Measurements from ENCODE around the gene ZNF225.
"Not testable (repeated sequence)": the region's sequence is repeated elsewhere in the genome, so short reads cannot be mapped to it uniquely, and the experiment has no call there.

ZNF225 gene

GRCh38 chr19:44113138-44113783, at the start of gene ZNF225:
TSS of gene ZNF225 (plus strand) at chr19:44113399. CDS start at chr19:44115828, 2,429 bp downstream.
- DNase-seq (ENCODE audit: low read depth), result peak; percentile 99

- no peak for DNase-seq (ENCODE audit: low read depth)
Observed at GRCh38 chr19:44066305-44066704, 46.9 kb upstream of the ZNF225 start.

DNA sequence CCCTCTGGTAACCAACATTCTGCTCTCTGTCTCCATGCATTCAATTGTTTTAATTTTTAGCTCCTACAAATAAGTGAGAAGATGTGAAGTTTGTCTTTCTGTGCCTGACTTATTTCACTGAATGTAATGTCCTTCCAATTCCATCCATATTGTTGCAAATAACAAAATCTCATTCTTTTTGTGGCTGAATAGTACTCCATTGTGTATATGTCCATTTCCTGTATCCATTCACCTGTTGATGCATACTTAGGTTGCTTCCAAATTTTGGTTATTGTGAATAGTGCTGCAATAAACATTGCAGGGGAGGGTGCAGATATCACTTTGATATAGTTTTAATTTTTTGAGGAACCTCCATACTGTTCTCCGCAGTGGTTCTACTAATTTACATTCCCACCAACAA, 43.8 kb upstream of the ZNF225 start:
- no peak for DNase-seq (ENCODE audit: low read depth)

DNA sequence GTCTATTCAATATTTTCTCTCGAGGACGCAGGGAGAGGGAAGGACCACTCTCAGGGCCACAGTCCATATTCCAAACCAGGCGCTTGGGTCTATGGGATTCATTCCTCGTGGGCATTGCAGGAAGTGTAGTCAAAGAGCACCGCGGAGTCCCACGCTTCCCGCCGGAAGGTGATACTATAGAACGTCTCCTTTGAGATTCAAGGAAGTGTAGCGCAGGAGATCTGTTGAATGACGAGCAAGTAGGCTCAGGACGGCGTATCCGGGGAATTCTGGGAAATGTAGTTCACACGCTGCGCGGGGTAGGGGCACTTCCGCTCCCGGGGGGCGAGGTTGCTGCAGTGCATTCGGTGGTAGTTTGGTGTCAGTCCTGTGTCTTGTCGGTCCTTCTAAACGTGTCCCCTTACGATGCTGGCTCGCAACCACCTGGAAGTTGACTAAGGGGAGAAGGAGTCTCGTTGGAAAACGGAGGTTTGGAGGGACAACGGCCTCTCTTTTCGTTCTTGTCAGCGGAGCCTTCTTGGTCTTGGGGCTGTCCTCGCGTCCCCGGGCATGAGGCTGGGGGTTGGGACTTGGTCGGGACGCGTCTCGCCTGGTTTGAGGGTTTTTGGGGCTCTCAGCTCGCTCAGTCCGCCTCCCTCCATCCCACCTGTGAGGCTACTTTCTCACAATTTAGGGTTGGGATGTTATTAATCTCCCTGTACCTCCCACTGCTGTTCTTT, 41.2 kb upstream of the ZNF225 start, which contains the start of gene ZNF284:
Gene ZNF284 (plus strand): TSS at position 336 of the 719 bp plus-strand sequence. CDS start 4,231 bp downstream, outside the sequence.
- DNase-seq (ENCODE audit: low read depth), result peak; percentile 92

- DNase-seq (ENCODE audit: low read depth), result no peak
Observed at GRCh38 chr19:44072543-44073401, 40.4 kb upstream of the ZNF225 start.

- DNase-seq (ENCODE audit: low read depth), result no peak
Observed at GRCh38 chr19:44076325-44076724, 36.9 kb upstream of the ZNF225 start.

- no peak for DNase-seq (ENCODE audit: low read depth)
Observed at GRCh38 chr19:44092108-44092507, 21.1 kb upstream of the ZNF225 start.

DNA sequence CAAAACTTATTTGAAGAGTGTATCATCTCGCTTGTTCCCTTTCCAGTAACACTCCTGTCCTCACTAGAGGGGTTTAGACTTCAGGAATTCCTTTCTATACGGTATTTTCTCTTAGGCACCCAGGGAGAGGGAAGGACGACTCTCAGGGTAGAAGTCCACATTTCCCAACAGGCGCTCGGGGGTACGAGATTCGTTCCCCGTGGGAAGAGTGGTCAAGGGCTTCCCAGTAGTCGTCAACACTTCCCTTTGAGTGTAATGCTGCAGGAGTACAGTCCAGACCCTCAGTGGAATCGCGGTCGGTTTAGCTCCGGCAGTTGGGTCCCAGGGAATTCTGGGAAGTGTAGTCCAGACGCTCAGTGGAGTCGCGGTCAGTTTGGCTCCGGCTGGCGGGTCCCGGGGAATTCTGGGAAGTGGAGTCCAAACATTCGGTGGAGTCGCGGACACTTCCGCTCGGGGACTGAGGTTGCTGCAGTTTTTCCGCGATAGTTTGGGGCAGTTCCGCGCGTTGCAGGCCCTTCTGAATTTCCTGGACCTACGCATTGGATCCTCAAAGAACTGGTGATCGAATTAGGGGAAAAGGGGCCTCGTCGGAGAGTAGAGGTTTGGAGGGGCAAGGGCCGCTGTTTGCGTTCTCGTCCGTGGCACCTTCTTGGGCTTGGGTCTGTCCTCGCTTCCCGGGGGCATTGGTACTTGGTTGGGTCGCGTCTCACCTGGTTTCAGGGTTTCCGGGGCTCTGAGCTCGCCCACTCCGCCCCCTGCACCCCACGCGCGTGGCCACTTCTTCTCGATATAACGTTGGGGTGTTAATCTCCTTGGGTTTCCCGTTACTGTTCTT, 19.1 kb upstream of the ZNF225 start, which contains the start of gene ZNF224:
Gene ZNF224 (plus strand): TSS at position 431 of the 835 bp plus-strand sequence. CDS start 3,513 bp downstream, outside the sequence.
- peak; percentile 88 for DNase-seq (ENCODE audit: low read depth)

GRCh38 chr19:44107751-44108150, 5.4 kb upstream of the ZNF225 start:
- no peak for DNase-seq (ENCODE audit: low read depth)

- no peak for DNase-seq (ENCODE audit: low read depth)
Observed at GRCh38 chr19:44109458-44109857, 3.7 kb upstream of the ZNF225 start.

DNA sequence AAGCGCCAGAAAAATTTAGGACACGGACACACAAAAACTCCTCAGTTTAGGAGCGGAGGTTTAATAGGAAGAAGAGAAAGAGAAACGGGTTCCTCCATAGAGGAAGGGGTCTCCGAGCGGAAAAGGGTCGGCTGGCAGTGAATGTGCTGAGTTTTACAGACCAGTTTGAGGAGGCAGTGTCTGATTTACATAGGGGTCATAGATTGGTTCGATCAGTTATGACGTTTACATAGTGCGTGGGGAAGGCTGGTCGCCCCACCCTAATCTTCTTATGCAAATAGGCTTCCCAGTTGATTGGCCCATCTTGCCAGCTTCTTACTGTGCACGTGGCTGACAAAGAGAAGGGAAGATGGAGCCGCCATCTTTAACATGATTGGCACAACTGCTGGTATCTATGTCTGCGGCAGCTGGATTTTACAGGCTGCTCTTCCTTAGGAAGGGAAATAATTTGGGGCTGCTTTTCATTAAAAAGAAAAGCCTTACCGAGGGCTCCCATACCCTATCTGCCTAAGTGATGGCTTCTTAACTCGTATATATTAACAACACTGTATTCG, 1.2 kb upstream of the ZNF225 start:
- peak; percentile 89 for DNase-seq (ENCODE audit: low read depth)

DNA sequence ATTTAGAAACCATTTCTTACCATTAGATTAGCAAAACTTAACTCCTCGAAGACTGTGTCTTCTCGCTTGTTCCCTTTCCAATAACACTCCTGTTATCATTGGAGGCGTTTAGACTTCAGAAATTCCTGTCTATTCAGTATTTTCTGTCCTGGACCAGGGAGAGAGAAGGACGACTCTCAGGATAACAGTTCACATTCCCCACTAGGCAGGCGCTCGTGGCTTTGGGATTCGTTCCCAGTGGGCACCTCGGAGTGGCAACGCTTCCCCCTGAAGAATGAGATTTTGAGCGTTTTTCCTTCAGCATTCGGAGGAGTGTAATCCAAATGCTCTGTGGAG, 429 bp upstream of the ZNF225 start:
- no peak for DNase-seq (ENCODE audit: low read depth)

- no peak for DNase-seq (ENCODE audit: low read depth)
Observed at GRCh38 chr19:44113784-44114390, 688 bp downstream of the ZNF225 start.

- not testable (repeated sequence) for DNase-seq (ENCODE audit: low read depth)
Observed at GRCh38 chr19:44121162-44121561, 8.0 kb downstream of the ZNF225 start.

DNA sequence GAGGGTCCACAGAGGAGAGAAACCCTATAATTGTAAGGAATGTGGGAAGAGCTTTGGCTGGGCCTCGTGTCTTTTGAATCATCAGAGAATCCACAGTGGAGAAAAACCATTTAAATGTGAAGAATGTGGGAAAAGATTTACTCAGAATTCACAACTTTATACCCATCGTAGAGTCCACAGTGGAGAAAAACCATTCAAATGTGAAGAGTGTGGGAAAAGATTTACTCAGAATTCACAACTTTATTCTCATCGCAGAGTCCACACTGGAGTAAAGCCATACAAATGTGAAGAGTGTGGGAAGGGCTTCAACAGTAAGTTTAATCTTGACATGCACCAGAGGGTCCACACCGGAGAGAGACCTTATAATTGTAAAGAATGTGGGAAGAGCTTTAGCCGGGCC, 18.8 kb downstream of the ZNF225 start:
- DNase-seq (ENCODE audit: low read depth), result no peak

GRCh38 chr19:44141191-44142058, 28.2 kb downstream of the ZNF225 start, which contains the start of gene ZNF234:
TSS of gene ZNF234 (plus strand) at chr19:44141554. CDS start at chr19:44144633, 3,079 bp downstream.
- DNase-seq (ENCODE audit: low read depth), result peak; percentile 82

DNA sequence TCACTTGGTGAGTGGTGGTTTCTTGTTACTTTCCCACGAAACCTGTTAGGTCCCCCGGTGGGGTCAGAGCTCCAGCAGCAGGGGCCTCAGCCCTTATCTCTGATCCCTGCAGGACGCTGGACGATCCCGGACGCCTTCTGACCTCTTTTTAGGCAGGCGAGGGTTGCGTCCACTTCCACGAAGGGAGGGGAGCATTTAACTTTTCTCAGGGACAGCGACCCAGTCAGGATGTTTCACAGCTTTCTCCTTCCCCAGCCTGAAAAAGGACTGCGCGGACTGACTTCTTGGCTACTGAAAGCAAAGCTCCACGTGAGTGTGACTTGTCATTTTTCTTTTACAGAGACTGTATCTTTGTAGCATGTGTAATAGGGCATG, 28.8 kb downstream of the ZNF225 start:
- peak; percentile 32 for DNase-seq (ENCODE audit: low read depth)

- DNase-seq (ENCODE audit: low read depth), result no peak
Observed at GRCh38 chr19:44149776-44150175, 36.6 kb downstream of the ZNF225 start.

DNA sequence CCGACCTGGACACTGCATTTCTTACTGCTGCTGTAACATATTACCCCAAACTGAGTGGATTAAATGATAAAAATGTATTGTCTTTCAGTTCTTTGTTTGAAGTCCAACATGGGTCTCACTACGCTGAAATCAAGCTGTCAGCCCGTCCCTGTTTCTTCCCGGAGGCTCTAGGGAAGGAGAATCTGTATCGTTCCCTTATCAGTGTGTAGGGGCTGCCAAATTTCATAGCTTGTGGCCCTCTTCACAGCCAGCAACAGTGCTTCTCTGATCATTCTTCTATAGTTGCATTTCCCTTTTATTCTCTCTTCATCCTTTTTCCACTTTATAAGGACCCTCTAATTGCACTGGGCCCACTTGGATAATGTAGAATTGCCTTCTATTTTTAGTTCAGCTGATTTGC, 38.3 kb downstream of the ZNF225 start:
- no peak for DNase-seq (ENCODE audit: low read depth)

DNA sequence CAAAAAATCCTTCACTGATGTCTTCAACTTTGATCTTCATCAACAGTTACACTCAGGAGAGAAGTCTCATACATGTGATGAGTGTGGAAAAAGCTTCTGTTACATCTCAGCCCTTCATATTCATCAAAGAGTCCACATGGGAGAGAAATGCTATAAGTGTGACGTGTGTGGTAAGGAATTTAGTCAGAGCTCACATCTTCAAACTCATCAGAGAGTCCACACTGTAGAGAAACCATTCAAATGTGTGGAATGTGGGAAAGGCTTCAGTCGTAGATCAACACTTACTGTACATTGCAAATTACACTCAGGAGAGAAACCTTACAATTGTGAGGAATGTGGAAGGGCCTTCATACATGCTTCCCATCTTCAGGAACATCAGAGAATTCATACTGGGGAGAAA, 43.3 kb downstream of the ZNF225 start:
- DNase-seq (ENCODE audit: low read depth), result no peak

Measured in amniotic epithelial cell (primary cell).